ENCODE results near the gene SLC28A1.
A peak's percentile ranks its signal among the peaks of the same experiment; 100 is the strongest.
"Not testable (repeated sequence)": the region's sequence is repeated elsewhere in the genome, so short reads cannot be mapped to it uniquely, and the experiment has no call there.

The SLC28A1 gene

GRCh38 chr15:84862214-84862975, 22.1 kb upstream of the SLC28A1 start:
- DNase-seq (ENCODE audit: low read depth), result no peak

GRCh38 chr15:84863565-84864443, 20.7 kb upstream of the SLC28A1 start:
- DNase-seq (ENCODE audit: low read depth), result no peak

GRCh38 chr15:84864444-84864795, 20.0 kb upstream of the SLC28A1 start:
- DNase-seq (ENCODE audit: low read depth), result no peak

- no peak for DNase-seq (ENCODE audit: low read depth)
Measured at GRCh38 chr15:84865074-84865569, 19.3 kb upstream of the SLC28A1 start.

GRCh38 chr15:84868037-84868880, 16.2 kb upstream of the SLC28A1 start:
- DNase-seq (ENCODE audit: low read depth), result no peak

GRCh38 chr15:84869510-84869909, 15.0 kb upstream of the SLC28A1 start:
- no peak for DNase-seq (ENCODE audit: low read depth)

GRCh38 chr15:84871428-84871985, 13.0 kb upstream of the SLC28A1 start:
- DNase-seq (ENCODE audit: low read depth), result no peak

GRCh38 chr15:84872009-84872910, 12.2 kb upstream of the SLC28A1 start:
- no peak for DNase-seq (ENCODE audit: low read depth)

- no peak for DNase-seq (ENCODE audit: low read depth)
Measured at GRCh38 chr15:84873997-84874396, 10.5 kb upstream of the SLC28A1 start.

- no peak for DNase-seq (ENCODE audit: low read depth)
Measured at GRCh38 chr15:84874981-84875699, 9.3 kb upstream of the SLC28A1 start.

GRCh38 chr15:84876269-84876668, 8.2 kb upstream of the SLC28A1 start:
- DNase-seq (ENCODE audit: low read depth), result no peak

GRCh38 chr15:84877701-84878100, 6.8 kb upstream of the SLC28A1 start:
- not testable (repeated sequence) for DNase-seq (ENCODE audit: low read depth)

GRCh38 chr15:84878504-84878903, 6.0 kb upstream of the SLC28A1 start:
- peak; percentile 58 for DNase-seq (ENCODE audit: low read depth)

- DNase-seq (ENCODE audit: low read depth), result no peak
Measured at GRCh38 chr15:84879088-84879780, 5.2 kb upstream of the SLC28A1 start.

GRCh38 chr15:84880007-84880406, 4.5 kb upstream of the SLC28A1 start:
- no peak for DNase-seq (ENCODE audit: low read depth)

- DNase-seq (ENCODE audit: low read depth), result no peak
Measured at GRCh38 chr15:84880822-84881519, 3.5 kb upstream of the SLC28A1 start.

GRCh38 chr15:84881520-84881830, 3.0 kb upstream of the SLC28A1 start:
- DNase-seq (ENCODE audit: low read depth), result no peak

GRCh38 chr15:84883466-84883865, 996 bp upstream of the SLC28A1 start:
- DNase-seq (ENCODE audit: low read depth), result peak; percentile 22

GRCh38 chr15:84885801-84886200, 1.3 kb downstream of the SLC28A1 start:
- DNase-seq (ENCODE audit: low read depth), result no peak
